ENCODE measurements around the gene SEC24D.

GRCh38 chr4:118684873-118685811 lies 150.8 kb downstream of the SEC24D start, which contains the start of gene METTL14:
- TF ChIP-seq CTCF (IDR thresholded peaks at IDR 0.05) (no peak), ATF2 (CRISPR knock-in tag; IDR thresholded peaks at IDR 0.05; ENCODE audit: borderline replicate concordance, low read depth) (no peak), ZNF121 (CRISPR knock-in tag; IDR thresholded peaks at IDR 0.05) (no peak), ZNF425 (CRISPR knock-in tag; conservative IDR thresholded peaks at IDR 0.05) (no peak)
